ENCODE measurements around the gene KIAA1671.

DNA sequence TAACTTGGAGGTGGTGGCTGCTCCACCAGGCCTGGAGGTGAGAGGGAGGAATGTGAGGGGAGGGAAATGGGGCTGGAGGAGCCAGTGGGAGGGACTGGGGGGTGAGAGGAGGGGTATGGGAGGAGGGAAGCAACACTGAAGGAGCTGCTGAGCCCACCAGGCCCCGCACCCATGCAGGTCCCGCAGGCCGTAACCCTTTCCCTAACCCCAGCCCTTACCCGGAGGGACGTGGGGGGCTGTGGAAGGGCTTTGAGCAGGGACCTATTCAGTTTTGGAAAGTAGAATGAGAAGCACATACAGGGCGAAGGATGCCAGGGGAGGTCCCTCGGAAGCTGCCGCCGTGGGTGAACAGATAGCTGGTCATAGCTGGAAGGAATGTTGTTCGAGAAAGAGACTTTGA lies 213.3 kb downstream of the KIAA1671 start:
- TF ChIP-seq, protein P1, sequence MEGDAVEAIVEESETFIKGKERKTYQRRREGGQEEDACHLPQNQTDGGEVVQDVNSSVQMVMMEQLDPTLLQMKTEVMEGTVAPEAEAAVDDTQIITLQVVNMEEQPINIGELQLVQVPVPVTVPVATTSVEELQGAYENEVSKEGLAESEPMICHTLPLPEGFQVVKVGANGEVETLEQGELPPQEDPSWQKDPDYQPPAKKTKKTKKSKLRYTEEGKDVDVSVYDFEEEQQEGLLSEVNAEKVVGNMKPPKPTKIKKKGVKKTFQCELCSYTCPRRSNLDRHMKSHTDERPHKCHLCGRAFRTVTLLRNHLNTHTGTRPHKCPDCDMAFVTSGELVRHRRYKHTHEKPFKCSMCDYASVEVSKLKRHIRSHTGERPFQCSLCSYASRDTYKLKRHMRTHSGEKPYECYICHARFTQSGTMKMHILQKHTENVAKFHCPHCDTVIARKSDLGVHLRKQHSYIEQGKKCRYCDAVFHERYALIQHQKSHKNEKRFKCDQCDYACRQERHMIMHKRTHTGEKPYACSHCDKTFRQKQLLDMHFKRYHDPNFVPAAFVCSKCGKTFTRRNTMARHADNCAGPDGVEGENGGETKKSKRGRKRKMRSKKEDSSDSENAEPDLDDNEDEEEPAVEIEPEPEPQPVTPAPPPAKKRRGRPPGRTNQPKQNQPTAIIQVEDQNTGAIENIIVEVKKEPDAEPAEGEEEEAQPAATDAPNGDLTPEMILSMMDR (IDR thresholded peaks at IDR 0.05), result no peak
- no peak for TF ChIP-seq EP300 (IDR thresholded peaks at IDR 0.05)
- TF ChIP-seq POLR2A (IDR thresholded peaks at IDR 0.05), result no peak
- TF ChIP-seq POLR2AphosphoS5 (IDR thresholded peaks at IDR 0.05), result no peak
